C4-2B (cell line): ENCODE data around the gene NCAPD3.
"Not testable (repeated sequence)": the region's sequence is repeated elsewhere in the genome, so short reads cannot be mapped to it uniquely, and the experiment has no call there.

ENCODE experiments used
- H3K27ac ChIP-seq: fragments of 450-650 bp; 2 replicates; pipeline ENCODE4 v1.5.1; 2017
- CTCF ChIP-seq: fragments of 450-650 bp; conservative IDR thresholded peaks from 2 replicates; pipeline ENCODE4 v1.5.1; 2017; ENCODE audit warnings: mild to moderate bottlenecking
- ZFX ChIP-seq: fragments of 450-650 bp; IDR thresholded peaks from 2 replicates; pipeline ENCODE4 v1.6.1; 2017

The NCAPD3 gene

GRCh38 chr11:134202661-134203060 lies 21.1 kb downstream of the NCAPD3 start:
- no peak for TF ChIP-seq ZFX
- TF ChIP-seq CTCF: no peak
- no peak overlapping the region for H3K27ac ChIP-seq

GRCh38 chr11:134200688-134201087 lies 23.1 kb downstream of the NCAPD3 start:
- TF ChIP-seq ZFX (no peak), CTCF (no peak)
- no peak overlapping the region for H3K27ac ChIP-seq

GRCh38 chr11:134199531-134199930 lies 24.2 kb downstream of the NCAPD3 start:
- H3K27ac ChIP-seq: no peak overlapping the region
- TF ChIP-seq ZFX: no peak
- no peak for TF ChIP-seq CTCF

- H3K27ac ChIP-seq: no peak overlapping the region
- no peak for TF ChIP-seq CTCF
- no peak for TF ChIP-seq ZFX
Measured at GRCh38 chr11:134196756-134197155, 27.0 kb downstream of the NCAPD3 start.

GRCh38 chr11:134188092-134188491 lies 35.7 kb downstream of the NCAPD3 start:
- H3K27ac ChIP-seq: not testable (repeated sequence)

- H3K27ac ChIP-seq: no peak overlapping the region
- no peak for TF ChIP-seq ZFX
- TF ChIP-seq CTCF: no peak
Measured at GRCh38 chr11:134181707-134182106, 42.1 kb downstream of the NCAPD3 start.

- TF ChIP-seq CTCF (no peak), ZFX (no peak)
- no peak overlapping the region for H3K27ac ChIP-seq
Measured at GRCh38 chr11:134178032-134178674, 45.6 kb downstream of the NCAPD3 start.

GRCh38 chr11:134176284-134176683 lies 47.5 kb downstream of the NCAPD3 start:
- TF ChIP-seq ZFX: no peak
- TF ChIP-seq CTCF: no peak
- no peak overlapping the region for H3K27ac ChIP-seq
